ENCODE data around the gene NAV3.

Gene NAV3

DNA sequence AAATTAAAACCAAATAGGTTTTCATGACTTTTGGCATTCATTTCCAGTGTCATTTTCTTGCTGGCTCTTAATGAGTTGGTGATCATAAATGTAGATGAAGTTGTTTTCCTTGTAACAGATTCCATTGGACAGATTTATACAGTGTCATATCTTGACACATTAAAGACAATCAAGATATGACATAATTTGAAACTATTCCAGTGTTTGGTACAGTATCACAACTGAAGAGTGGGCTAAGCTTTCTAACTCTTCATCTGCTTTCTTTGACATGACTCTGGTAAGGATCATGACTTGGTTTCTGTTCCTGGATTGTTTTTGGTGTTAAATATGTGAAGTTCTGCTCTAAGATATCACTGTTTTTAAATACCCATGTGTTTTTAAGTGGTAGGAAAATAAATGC is 289.6 kb downstream of the NAV3 start:
- H4K20me1 ChIP-seq (ENCODE audit: control insufficient read depth, insufficient read depth, low read depth, low read length): no peaks in the 10 kb centered on the region
- H3F3A ChIP-seq (ENCODE audit: control insufficient read depth, insufficient read depth): no peaks in the 10 kb centered on the region
- H3K4me2 ChIP-seq (ENCODE audit: low read length): no peak overlapping the region
- peaks cover 23% of the 10 kb centered on the region for H3K4me1 ChIP-seq (ENCODE audit: control insufficient read depth, low read length)
- H3K36me3 ChIP-seq (ENCODE audit: control insufficient read depth, low read length): no peaks in the 10 kb centered on the region
- no peak for TF ChIP-seq EZH2phosphoT487 (IDR thresholded peaks at IDR 0.05; ENCODE audit: borderline replicate concordance, low read length)
- TF ChIP-seq, protein P1, sequence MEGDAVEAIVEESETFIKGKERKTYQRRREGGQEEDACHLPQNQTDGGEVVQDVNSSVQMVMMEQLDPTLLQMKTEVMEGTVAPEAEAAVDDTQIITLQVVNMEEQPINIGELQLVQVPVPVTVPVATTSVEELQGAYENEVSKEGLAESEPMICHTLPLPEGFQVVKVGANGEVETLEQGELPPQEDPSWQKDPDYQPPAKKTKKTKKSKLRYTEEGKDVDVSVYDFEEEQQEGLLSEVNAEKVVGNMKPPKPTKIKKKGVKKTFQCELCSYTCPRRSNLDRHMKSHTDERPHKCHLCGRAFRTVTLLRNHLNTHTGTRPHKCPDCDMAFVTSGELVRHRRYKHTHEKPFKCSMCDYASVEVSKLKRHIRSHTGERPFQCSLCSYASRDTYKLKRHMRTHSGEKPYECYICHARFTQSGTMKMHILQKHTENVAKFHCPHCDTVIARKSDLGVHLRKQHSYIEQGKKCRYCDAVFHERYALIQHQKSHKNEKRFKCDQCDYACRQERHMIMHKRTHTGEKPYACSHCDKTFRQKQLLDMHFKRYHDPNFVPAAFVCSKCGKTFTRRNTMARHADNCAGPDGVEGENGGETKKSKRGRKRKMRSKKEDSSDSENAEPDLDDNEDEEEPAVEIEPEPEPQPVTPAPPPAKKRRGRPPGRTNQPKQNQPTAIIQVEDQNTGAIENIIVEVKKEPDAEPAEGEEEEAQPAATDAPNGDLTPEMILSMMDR (IDR thresholded peaks at IDR 0.05; ENCODE audit: low read depth, low read length, poor library complexity, severe bottlenecking): no peak
- H3K27me3 ChIP-seq (ENCODE audit: control insufficient read depth, low read length): no peaks in the 10 kb centered on the region
- H3K9me3 ChIP-seq (ENCODE audit: control insufficient read depth, insufficient read depth, low read length): no peaks in the 10 kb centered on the region
- no peak overlapping the region for H3K27ac ChIP-seq (ENCODE audit: low read depth, low read length)
- H3K79me2 ChIP-seq (ENCODE audit: control insufficient read depth, low read length): no peaks in the 10 kb centered on the region
- no peak overlapping the region for H3K4me3 ChIP-seq (ENCODE audit: low read length)
- H3K9me2 ChIP-seq (replicated peaks; ENCODE audit: control insufficient read depth, low read length): no peaks in the 10 kb centered on the region

DNA sequence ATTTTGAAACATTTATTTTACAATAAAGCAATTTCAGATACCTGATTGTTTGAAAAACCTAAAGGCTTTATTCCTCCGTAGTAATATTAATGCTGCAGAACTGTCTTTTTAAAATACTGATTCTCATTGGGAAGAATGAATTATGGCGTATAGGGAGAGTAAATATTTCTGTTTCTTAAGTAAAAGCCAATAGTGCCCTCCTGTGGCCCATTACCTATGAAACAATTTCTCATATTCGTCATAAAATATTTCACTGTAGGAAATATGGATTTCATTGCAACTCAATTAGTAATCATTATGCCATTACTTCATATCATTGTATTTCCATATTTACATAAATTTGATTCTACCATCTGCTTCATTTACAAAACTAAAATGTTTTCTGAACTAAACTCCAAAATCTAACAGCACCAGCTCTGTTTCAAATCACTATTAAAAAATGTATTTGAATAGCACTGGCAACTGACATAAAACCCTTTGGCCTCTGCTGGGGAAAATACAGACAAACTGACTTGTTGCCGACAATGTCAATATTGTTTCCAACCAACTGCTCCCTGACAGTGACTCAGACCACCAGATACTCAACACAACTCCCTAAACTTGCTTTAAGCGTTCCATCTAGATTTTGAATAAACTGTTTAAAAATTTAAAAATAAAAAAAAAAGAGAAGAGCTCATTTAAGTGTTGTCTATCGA is 290.3 kb downstream of the NAV3 start:
- Histone ChIP-seq H3K4me3 (ENCODE audit: low read length) (no peak overlapping the region), H3K4me2 (ENCODE audit: low read length) (peak overlapping the region; percentile 29; the same call in 1 of the 2 replicates), H3K9me2 (replicated peaks; ENCODE audit: control insufficient read depth, low read length) (no peaks in the 10 kb centered on the region), H3K27ac (ENCODE audit: low read depth, low read length) (no peak overlapping the region), H3K27me3 (ENCODE audit: control insufficient read depth, low read length) (no peaks in the 10 kb centered on the region), H4K20me1 (ENCODE audit: control insufficient read depth, insufficient read depth, low read depth, low read length) (no peaks in the 10 kb centered on the region), H3K9me3 (ENCODE audit: control insufficient read depth, insufficient read depth, low read length) (no peaks in the 10 kb centered on the region), H3K79me2 (ENCODE audit: control insufficient read depth, low read length) (no peaks in the 10 kb centered on the region), H3K36me3 (ENCODE audit: control insufficient read depth, low read length) (no peaks in the 10 kb centered on the region), H3K4me1 (ENCODE audit: control insufficient read depth, low read length) (peaks cover 23% of the 10 kb centered on the region), H3F3A (ENCODE audit: control insufficient read depth, insufficient read depth) (no peaks in the 10 kb centered on the region)
- TF ChIP-seq EZH2phosphoT487 (IDR thresholded peaks at IDR 0.05; ENCODE audit: borderline replicate concordance, low read length): no peak
- TF ChIP-seq, protein P1 (IDR thresholded peaks at IDR 0.05; ENCODE audit: low read depth, low read length, poor library complexity, severe bottlenecking): peak; percentile 58

DNA sequence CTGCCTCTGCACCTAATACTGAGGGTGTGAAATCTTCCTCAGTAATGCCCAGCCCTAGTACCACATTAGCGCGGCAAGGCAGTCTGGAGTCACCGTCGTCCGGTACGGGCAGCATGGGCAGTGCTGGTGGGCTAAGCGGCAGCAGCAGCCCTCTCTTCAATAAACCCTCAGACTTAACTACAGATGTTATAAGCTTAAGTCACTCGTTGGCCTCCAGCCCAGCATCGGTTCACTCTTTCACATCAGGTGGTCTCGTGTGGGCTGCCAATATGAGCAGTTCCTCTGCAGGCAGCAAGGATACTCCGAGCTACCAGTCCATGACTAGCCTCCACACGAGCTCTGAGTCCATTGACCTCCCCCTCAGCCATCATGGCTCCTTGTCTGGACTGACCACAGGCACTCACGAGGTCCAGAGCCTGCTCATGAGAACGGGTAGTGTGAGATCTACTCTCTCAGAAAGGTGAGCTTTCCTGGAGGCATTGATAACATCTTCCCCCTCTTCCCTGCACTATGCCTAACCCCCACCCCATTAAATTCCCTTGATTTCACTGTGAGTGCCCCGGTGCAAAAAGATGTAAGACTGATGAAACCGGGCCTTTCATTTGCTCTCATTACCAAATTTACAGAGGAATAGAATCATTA is 291.4 kb downstream of the NAV3 start:
- no peak for TF ChIP-seq EZH2phosphoT487 (IDR thresholded peaks at IDR 0.05; ENCODE audit: borderline replicate concordance, low read length)
- TF ChIP-seq, protein P1 (IDR thresholded peaks at IDR 0.05; ENCODE audit: low read depth, low read length, poor library complexity, severe bottlenecking): no peak
- no peaks in the 10 kb centered on the region for H3K27me3 ChIP-seq (ENCODE audit: control insufficient read depth, low read length)
- H3K79me2 ChIP-seq (ENCODE audit: control insufficient read depth, low read length): no peaks in the 10 kb centered on the region
- no peaks in the 10 kb centered on the region for H3K36me3 ChIP-seq (ENCODE audit: control insufficient read depth, low read length)
- H3K4me2 ChIP-seq (ENCODE audit: low read length): no peak overlapping the region
- H3K9me3 ChIP-seq (ENCODE audit: control insufficient read depth, insufficient read depth, low read length): no peaks in the 10 kb centered on the region
- H3K27ac ChIP-seq (ENCODE audit: low read depth, low read length): no peak overlapping the region
- no peak overlapping the region for H3K4me3 ChIP-seq (ENCODE audit: low read length)
- no peaks in the 10 kb centered on the region for H3K9me2 ChIP-seq (replicated peaks; ENCODE audit: control insufficient read depth, low read length)
- H3K4me1 ChIP-seq (ENCODE audit: control insufficient read depth, low read length): peaks cover 23% of the 10 kb centered on the region
- H4K20me1 ChIP-seq (ENCODE audit: control insufficient read depth, insufficient read depth, low read depth, low read length): no peaks in the 10 kb centered on the region
- H3F3A ChIP-seq (ENCODE audit: control insufficient read depth, insufficient read depth): no peaks in the 10 kb centered on the region
